ENCODE measurements around the gene MS4A10. TPM values are rescaled to one million over a fixed set of nuclear protein-coding genes. Genes with fewer than 3 reads are reported as not detected.
"Not testable (repeated sequence)": the region's sequence is repeated elsewhere in the genome, so short reads cannot be mapped to it uniquely, and the experiment has no call there.

MS4A10 gene
- total RNA-seq, 2 donors from 2014 or later: not detected

DNA sequence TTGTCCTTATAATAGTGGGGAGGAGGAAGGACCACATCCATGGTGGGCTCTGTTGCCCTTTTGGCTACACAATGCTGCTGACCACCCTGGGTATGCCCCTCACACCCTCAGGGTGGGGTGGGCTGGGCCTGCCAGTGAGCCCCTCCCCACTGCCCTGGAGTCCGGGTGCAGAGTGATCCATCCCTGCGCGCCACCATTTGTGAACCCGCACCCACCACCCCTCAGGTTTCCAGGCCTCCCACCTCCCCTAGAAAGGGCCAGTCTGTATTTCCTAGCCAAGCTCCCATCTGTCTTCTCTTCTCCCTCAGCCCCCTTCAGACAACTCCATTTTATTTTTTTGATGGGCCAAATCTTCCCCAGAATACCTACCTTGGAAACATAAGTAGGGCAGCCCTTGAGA lies 25.0 kb downstream of the MS4A10 start:
- peaks cover 13 to 14% of the 10 kb centered on the region in 2 donors for H3K27me3 Mint-ChIP-seq
- H3K9me3 Mint-ChIP-seq: no peaks in the 10 kb centered on the region

DNA sequence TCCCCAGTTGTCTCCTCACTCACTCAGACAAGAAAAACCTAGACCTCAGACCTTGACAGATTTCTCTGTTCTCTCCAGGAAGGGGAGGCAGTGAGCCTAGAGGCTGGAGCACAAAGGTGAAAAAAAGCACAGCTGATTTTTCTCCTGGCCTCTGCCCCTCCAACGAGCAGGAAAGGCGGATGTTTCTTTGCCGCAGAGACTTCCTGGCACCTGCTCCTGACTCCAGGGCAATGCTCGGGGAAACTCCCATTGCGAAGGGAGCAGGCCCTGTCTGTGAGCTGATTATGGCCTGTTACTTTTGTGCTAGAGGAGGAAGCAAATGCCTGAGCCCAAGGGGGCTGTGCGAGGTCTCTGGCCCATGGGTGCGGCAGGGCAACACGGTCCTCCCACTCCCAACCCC lies 25.4 kb downstream of the MS4A10 start:
- ATAC-seq: no peak

More for the DNA sequence above, 25.0 kb downstream of the MS4A10 start:
- H3K36me3 Mint-ChIP-seq: no peaks in the 10 kb centered on the region
- H3K27ac Mint-ChIP-seq: no peak overlapping the region
- H3K4me3 Mint-ChIP-seq: no peak overlapping the region
- H3K4me1 Mint-ChIP-seq (ENCODE audit: low read depth in 2 of 2): no peaks in the 10 kb centered on the region
- ATAC-seq: no peak
- no peak for DNase-seq (ENCODE audit: low spot score)

DNA sequence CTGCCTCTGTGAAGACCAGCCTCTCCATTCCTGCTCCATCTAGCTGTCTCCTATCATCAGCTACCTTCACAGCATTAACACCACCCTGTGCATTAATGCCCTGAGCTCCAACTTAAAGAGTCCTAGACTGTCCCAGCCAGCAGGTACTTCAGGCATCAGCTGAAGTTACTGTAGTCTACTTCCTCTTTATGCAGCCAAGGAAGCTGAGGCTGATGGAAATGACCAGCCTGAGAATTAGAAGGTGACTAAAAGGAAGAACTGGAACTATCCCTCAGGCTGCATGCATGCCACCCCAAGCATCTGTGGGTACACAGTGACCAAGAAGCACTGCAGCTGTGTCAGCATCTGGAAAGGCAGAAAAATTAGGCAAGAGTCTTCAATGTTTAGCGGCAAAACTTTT lies 28.2 kb downstream of the MS4A10 start:
- no peaks in the 10 kb centered on the region for H3K4me1 Mint-ChIP-seq (ENCODE audit: low read depth in 2 of 2)
- no peak overlapping the region for H3K4me3 Mint-ChIP-seq
- ATAC-seq (no peak), DNase-seq (ENCODE audit: low spot score) (no peak)
- no peaks in the 10 kb centered on the region for H3K9me3 Mint-ChIP-seq
- no peak overlapping the region for H3K27ac Mint-ChIP-seq
- H3K27me3 Mint-ChIP-seq: peaks cover 0 to 8% of the 10 kb centered on the region in 2 donors
- peaks cover 7% of the 10 kb centered on the region for H3K36me3 Mint-ChIP-seq

More for the DNA sequence above, 25.4 kb downstream of the MS4A10 start:
- Mint-ChIP-seq H3K9me3 (no peaks in the 10 kb centered on the region), H3K4me1 (ENCODE audit: low read depth in 2 of 2) (no peaks in the 10 kb centered on the region), H3K27me3 (peaks cover 9 to 12% of the 10 kb centered on the region in 2 donors), H3K4me3 (no peak overlapping the region), H3K27ac (no peak overlapping the region), H3K36me3 (no peaks in the 10 kb centered on the region)
- no peak for DNase-seq (ENCODE audit: low spot score)

DNA sequence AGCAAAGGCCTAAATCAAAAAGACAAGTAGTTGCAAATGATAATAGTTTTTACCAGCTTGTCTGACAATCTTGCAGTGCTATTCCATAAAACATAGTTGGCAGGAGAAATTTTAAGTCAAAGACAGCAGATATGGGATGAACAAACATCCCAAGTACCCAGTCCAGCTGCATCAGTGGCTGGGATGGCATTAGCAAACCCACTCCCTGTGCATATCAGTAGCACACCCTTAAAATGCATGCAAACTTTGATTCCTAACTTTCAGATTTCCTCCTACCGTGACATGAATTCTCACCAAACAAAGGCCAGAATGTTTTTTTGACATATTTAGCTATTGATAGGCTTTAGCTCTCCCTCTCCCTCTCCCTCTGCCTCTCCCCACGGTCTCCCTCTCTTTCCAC lies 29.0 kb downstream of the MS4A10 start:
- peaks cover 0 to 8% of the 10 kb centered on the region in 2 donors for H3K27me3 Mint-ChIP-seq
- H3K4me3 Mint-ChIP-seq: no peak overlapping the region
- ATAC-seq (no peak), DNase-seq (ENCODE audit: low spot score) (no peak)
- peaks cover 7% of the 10 kb centered on the region for H3K36me3 Mint-ChIP-seq
- H3K4me1 Mint-ChIP-seq (ENCODE audit: low read depth in 2 of 2): no peaks in the 10 kb centered on the region
- H3K27ac Mint-ChIP-seq: no peak overlapping the region
- H3K9me3 Mint-ChIP-seq: no peaks in the 10 kb centered on the region

DNA sequence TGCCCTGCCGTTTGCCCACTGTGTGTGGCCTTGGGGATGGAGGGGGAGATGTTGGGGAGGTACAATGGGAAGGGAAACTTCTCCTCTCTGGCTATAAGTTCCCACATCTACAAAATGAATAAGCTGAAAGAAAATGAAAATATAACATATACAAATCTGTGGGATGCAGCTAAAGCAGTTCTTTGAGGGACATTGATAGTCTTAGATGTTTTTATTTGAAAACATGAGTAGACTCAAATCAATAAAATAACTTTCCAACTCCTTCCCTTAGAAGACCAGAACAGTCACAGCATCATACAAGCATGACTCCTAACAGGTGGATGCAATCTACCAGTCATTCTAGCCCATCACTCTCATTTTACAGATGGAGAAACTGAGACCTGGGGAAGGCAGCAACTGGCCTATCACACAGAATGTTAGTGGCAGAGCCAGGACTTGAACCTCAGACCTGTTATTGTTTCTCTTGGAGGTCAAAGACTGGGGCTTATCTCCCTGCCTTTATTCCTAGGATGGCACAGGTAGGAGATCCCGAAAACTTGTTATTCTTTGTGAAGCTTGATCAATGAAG lies 31.5 kb downstream of the MS4A10 start:
- ATAC-seq: no peak
- H3K4me1 Mint-ChIP-seq (ENCODE audit: low read depth in 2 of 2): no peaks in the 10 kb centered on the region
- no peak for DNase-seq (ENCODE audit: low spot score)
- H3K27ac Mint-ChIP-seq: no peak overlapping the region
- H3K4me3 Mint-ChIP-seq: no peak overlapping the region
- H3K36me3 Mint-ChIP-seq: peaks cover 7% of the 10 kb centered on the region
- peaks cover 0 to 2% of the 10 kb centered on the region in 2 donors for H3K27me3 Mint-ChIP-seq
- no peaks in the 10 kb centered on the region for H3K9me3 Mint-ChIP-seq

- peaks cover 7% of the 10 kb centered on the region for H3K36me3 Mint-ChIP-seq
- no peak for DNase-seq (ENCODE audit: low spot score)
- H3K4me1 Mint-ChIP-seq (ENCODE audit: low read depth in 2 of 2): no peaks in the 10 kb centered on the region
- no peak for ATAC-seq
- no peaks in the 10 kb centered on the region for H3K9me3 Mint-ChIP-seq
- H3K27me3 Mint-ChIP-seq: peaks cover 0 to 2% of the 10 kb centered on the region in 2 donors
- H3K4me3 Mint-ChIP-seq: no peak overlapping the region
- no peak overlapping the region for H3K27ac Mint-ChIP-seq
These were observed 32.9 kb downstream of the MS4A10 start for GRCh38 chr11:60818057-60818456.

GRCh38 chr11:60821827-60822599 lies 36.9 kb downstream of the MS4A10 start:
- Mint-ChIP-seq H3K9me3 (no peaks in the 10 kb centered on the region), H3K27ac (no peak overlapping the region), H3K4me1 (ENCODE audit: low read depth in 2 of 2) (no peaks in the 10 kb centered on the region), H3K36me3 (peaks cover under 1% of the 10 kb centered on the region), H3K4me3 (no peak overlapping the region), H3K27me3 (peaks cover 0 to 2% of the 10 kb centered on the region in 2 donors)
- no peak for DNase-seq (ENCODE audit: low spot score)
- peak; percentile 8 to 18 for ATAC-seq

GRCh38 chr11:60823745-60824306 lies 38.7 kb downstream of the MS4A10 start:
- ATAC-seq; H3K27ac Mint-ChIP-seq; H3K36me3 Mint-ChIP-seq; DNase-seq (ENCODE audit: low spot score); H3K4me3 Mint-ChIP-seq; H3K4me1 Mint-ChIP-seq (ENCODE audit: low read depth in 2 of 2); H3K9me3 Mint-ChIP-seq; H3K27me3 Mint-ChIP-seq: not testable (repeated sequence)

DNA sequence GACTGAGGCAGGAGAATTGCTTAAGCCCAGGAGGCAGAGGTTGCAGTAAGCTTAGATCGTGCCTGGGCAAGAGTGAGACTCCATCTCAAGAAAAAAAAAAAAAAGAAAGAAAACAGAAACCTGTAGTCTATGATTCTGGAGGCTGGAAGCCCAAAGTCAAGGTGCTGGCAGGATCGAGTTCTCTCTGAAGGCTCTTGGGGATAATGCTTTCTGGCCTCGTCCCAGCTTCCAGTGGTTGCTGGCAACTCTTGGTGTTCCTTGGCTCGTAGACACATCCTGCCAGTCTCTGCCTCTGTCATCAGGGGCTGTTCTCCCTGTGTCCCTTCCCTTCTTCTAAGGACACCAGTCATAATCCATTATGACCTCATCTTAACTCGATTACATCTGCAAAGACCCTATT lies 40.0 kb downstream of the MS4A10 start:
- Mint-ChIP-seq H3K9me3 (no peaks in the 10 kb centered on the region), H3K27ac (no peak overlapping the region), H3K4me3 (no peak overlapping the region), H3K27me3 (peaks cover 0 to 5% of the 10 kb centered on the region in 2 donors), H3K4me1 (ENCODE audit: low read depth in 2 of 2) (no peaks in the 10 kb centered on the region), H3K36me3 (no peaks in the 10 kb centered on the region)
- no peak for ATAC-seq
- DNase-seq (ENCODE audit: low spot score): no peak

- Mint-ChIP-seq H3K4me1 (ENCODE audit: low read depth in 2 of 2) (no peaks in the 10 kb centered on the region), H3K27ac (no peak overlapping the region), H3K36me3 (no peaks in the 10 kb centered on the region), H3K9me3 (no peaks in the 10 kb centered on the region), H3K4me3 (no peak overlapping the region), H3K27me3 (peaks cover 0 to 5% of the 10 kb centered on the region in 2 donors)
- ATAC-seq (no peak), DNase-seq (ENCODE audit: low spot score) (no peak)
These were observed 40.7 kb downstream of the MS4A10 start for GRCh38 chr11:60825790-60826189.

- Mint-ChIP-seq H3K27me3 (peaks cover 9 to 16% of the 10 kb centered on the region in 2 donors), H3K36me3 (no peaks in the 10 kb centered on the region), H3K9me3 (no peaks in the 10 kb centered on the region), H3K4me3 (peak overlapping the region; percentile 48), H3K4me1 (ENCODE audit: low read depth in 2 of 2) (peaks cover 0 to 7% of the 10 kb centered on the region in 2 donors), H3K27ac (no peak overlapping the region)
- DNase-seq (ENCODE audit: low spot score) (no peak), ATAC-seq (peak in 1 of 2 donors; percentile 71)
These were observed 45.5 kb downstream of the MS4A10 start for GRCh38 chr11:60830478-60831142.

DNA sequence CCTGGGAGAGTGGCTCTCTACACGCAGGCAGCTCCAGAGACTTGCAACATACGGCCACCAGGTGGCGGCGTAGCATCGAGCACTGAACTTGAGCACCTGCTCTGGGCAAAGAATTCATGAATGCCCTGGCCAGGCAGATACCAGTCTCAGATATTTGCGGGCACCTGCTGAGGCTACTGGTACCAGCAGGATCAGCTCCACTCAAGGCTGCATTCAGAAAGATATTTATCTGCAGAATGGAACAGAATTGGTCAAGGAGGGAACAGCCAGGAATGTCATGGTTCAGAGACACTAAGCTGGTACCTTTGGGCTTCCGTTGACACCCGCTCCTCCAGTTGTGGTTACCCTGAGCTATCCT lies 46.0 kb downstream of the MS4A10 start:
- H3K9me3 Mint-ChIP-seq: no peaks in the 10 kb centered on the region
- peaks cover 0 to 7% of the 10 kb centered on the region in 2 donors for H3K4me1 Mint-ChIP-seq (ENCODE audit: low read depth in 2 of 2)
- DNase-seq (ENCODE audit: low spot score): peak; percentile 78
- H3K4me3 Mint-ChIP-seq: peak overlapping the region; percentile 48
- H3K27ac Mint-ChIP-seq: no peak overlapping the region
- H3K36me3 Mint-ChIP-seq: no peaks in the 10 kb centered on the region
- ATAC-seq: peak; percentile 75 to 78
- H3K27me3 Mint-ChIP-seq: peaks cover 11 to 16% of the 10 kb centered on the region in 2 donors

GRCh38 chr11:60831501-60832079 lies 46.5 kb downstream of the MS4A10 start:
- Mint-ChIP-seq H3K9me3 (no peaks in the 10 kb centered on the region), H3K27ac (no peak overlapping the region), H3K4me1 (ENCODE audit: low read depth in 2 of 2) (peaks cover 0 to 7% of the 10 kb centered on the region in 2 donors), H3K27me3 (peaks cover 11 to 16% of the 10 kb centered on the region in 2 donors), H3K36me3 (no peaks in the 10 kb centered on the region), H3K4me3 (no peak overlapping the region)
- DNase-seq (ENCODE audit: low spot score) (no peak), ATAC-seq (no peak)

All from natural killer cell treated with Interleukin-12 subunit alpha and Interleukin-12 subunit beta and Interleukin-15 and Interleukin-18, amount 100 ng/mL, for 72 hours (primary cell).